ENCODE data around the gene NPAS3. TPM values are rescaled to one million over a fixed set of nuclear protein-coding genes. Genes with fewer than 3 reads are reported as not detected.

NPAS3 gene
- total RNA-seq, 2 donors from 2014 or later, result 0.33 to 0.78 TPM

DNA sequence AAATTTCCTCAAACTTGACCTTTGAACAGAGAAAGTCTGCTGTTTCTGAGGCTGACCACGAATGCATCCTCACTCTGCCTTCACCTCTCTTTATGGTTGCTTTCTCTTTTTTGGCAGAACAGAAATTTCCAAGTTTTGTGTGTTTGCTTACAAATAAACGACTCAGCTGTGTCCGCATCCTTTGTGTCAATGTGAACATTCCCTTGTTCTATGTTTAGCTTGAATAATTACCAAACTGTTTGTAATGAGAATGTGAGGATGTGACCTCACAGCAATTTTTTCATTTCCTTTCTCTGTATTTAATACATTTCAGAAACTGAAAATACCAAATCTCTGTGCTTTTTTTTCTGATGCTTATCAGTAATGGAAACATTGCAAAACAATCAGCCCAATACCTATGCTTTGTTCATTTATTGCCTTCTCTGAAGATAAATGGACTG, 601.3 kb downstream of the NPAS3 start:
- Histone ChIP-seq H3K4me3 (no peak overlapping the region), H3K27ac (no peak overlapping the region), H3K4me1 (no peaks in the 10 kb centered on the region), H3K27me3 (no peaks in the 10 kb centered on the region), H3K36me3 (replicated peaks in 1 of 2; ENCODE audit: insufficient read depth in 1 of 2, low read depth in 2 of 2) (no peaks in the 10 kb centered on the region), H3K9me3 (no peaks in the 10 kb centered on the region)
- intact Hi-C loops (cut with DNase I), result no loop called here
- ATAC-seq (no peak), DNase-seq (no peak)
- no peak for TF ChIP-seq CTCF (IDR thresholded peaks at IDR 0.05)
- TF ChIP-seq POLR2A (IDR thresholded peaks at IDR 0.05), result no peak
- WGBS, 2 donors, result 38 to 40% methylated on average over 3 of the region's 3 CpGs

DNA sequence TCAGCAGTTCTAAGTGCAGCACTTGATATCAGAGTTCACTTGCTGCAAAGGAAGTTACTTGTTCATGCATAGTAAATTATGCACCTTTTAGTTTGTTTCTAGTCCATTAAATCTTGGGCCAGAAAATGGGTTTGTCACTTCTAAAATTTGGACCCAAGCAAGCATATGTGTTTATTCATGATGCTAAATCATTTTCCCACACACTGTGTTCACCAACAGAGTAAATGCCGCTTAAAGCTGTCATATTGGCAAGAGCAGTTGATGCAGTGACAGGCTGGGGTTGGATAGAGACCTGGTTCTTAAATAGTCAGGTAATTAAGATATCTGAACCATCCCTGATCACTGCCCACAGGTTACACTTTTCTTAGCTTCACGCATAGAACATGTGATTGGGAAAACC, 602.5 kb downstream of the NPAS3 start:
- intact Hi-C loops (cut with DNase I), result no loop called here
- ATAC-seq, result no peak
- no peaks in the 10 kb centered on the region for H3K27me3 ChIP-seq
- TF ChIP-seq CTCF (IDR thresholded peaks at IDR 0.05) (no peak), POLR2A (IDR thresholded peaks at IDR 0.05) (no peak)
- H3K36me3 ChIP-seq (replicated peaks in 1 of 2; ENCODE audit: insufficient read depth in 1 of 2, low read depth in 2 of 2), result no peaks in the 10 kb centered on the region
- no peak for DNase-seq
- no peak overlapping the region for H3K4me3 ChIP-seq
- H3K27ac ChIP-seq, result no peak overlapping the region
- WGBS, 2 donors, result 88 to 95% methylated on average over 2 of the region's 2 CpGs
- H3K4me1 ChIP-seq, result no peaks in the 10 kb centered on the region
- no peaks in the 10 kb centered on the region for H3K9me3 ChIP-seq

DNA sequence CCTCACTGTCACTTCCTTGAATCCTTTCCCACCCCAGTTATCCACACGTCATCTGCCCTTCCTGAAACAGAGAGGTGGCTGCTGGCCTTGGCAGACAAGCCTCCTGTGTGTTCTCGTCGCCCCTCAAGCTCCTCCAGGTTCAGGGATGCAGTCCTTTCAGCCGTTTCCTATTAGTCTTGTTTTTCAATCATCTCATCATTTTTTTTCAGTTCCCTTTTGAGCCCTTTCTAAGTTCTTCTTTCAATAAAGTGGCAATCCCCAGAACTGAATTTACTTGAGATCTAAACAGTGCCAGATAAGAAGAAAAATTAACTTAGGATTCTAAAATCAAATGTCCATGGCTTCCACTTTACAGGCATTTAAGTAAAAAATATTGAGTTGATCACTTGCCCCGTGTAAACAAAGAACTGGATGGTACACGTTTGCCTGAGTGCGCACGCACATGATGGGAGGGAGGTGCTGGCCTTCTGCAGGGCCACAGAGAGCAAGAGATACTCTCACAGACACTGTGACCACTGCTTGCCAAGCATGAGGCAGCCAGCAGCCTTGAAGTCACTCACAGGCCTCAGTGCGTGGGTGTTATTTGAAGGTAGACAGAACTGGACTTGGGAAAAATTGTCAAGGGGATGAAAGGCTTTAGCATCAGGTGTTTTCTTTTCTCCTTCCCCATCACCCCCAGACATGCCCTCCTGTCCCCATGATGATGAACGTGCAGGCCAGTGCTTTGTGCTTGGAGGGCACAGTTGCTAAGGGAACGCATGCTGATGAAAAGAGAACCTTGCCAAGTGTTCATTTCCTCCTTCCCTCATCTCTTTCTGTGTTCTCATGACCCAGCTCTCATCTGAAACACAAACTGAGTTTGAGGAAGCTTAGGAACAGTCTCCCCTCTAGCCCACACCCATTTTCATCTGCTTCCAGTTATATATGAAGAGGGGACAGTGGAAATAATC, 603.9 kb downstream of the NPAS3 start:
- 65 to 71% methylated on average over 11 of the region's 11 CpGs for WGBS, 2 donors
- Histone ChIP-seq H3K27me3 (no peaks in the 10 kb centered on the region), H3K9me3 (no peaks in the 10 kb centered on the region), H3K27ac (no peak overlapping the region), H3K4me3 (no peak overlapping the region), H3K36me3 (replicated peaks in 1 of 2; ENCODE audit: insufficient read depth in 1 of 2, low read depth in 2 of 2) (no peaks in the 10 kb centered on the region), H3K4me1 (no peaks in the 10 kb centered on the region)
- intact Hi-C loops (cut with DNase I), result no loop called here
- no peak for DNase-seq
- ATAC-seq, result no peak
- TF ChIP-seq CTCF (IDR thresholded peaks at IDR 0.05), result no peak
- TF ChIP-seq POLR2A (IDR thresholded peaks at IDR 0.05), result no peak

DNA sequence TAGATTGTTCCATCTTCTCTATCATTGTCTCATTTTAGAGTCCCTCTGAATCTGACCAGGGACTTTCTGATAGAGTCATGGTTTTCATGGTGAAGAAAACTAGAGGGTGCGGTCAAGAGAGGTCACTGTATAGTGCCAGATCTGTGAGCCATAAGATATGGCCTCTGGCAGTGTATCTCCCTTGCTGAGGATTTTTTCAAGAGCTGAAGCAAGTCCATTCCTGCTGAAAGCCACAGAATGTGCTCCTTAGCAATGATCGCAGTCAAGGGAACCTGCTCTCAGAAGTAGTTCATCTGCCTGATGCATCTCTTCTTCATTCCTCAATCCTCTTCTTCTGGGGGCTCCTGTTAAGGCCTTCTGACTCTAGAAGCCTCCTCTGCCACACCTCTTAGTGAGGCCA, 607.0 kb downstream of the NPAS3 start:
- 93 to 95% methylated on average over 2 of the region's 2 CpGs for WGBS, 2 donors
- no peaks in the 10 kb centered on the region for H3K27me3 ChIP-seq
- DNase-seq (no peak), ATAC-seq (no peak)
- no peaks in the 10 kb centered on the region for H3K36me3 ChIP-seq (replicated peaks in 1 of 2; ENCODE audit: insufficient read depth in 1 of 2, low read depth in 2 of 2)
- TF ChIP-seq CTCF (IDR thresholded peaks at IDR 0.05), result no peak
- TF ChIP-seq POLR2A (IDR thresholded peaks at IDR 0.05), result no peak
- intact Hi-C loops (cut with DNase I), result no loop called here
- H3K4me1 ChIP-seq, result no peaks in the 10 kb centered on the region
- H3K27ac ChIP-seq, result no peak overlapping the region
- H3K4me3 ChIP-seq, result no peak overlapping the region
- no peaks in the 10 kb centered on the region for H3K9me3 ChIP-seq

DNA sequence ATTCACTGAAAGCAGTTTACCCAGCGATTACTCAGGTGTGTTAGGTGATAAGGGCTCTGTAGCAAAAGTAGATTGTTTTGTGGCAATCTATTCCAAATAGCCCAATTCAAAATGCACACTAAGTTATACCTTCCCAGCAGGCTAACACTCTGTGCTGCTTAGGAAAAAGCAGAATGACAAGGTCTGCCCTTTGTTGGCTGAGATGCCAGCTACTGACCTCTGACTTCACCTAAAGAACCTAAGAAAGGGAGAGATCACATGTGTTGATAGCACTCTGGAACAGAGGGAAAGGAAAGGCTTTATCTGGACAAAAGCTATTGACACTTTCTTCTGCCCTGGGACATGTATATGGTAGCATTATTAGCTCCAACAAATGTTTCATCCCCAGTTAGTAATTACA, 609.9 kb downstream of the NPAS3 start:
- H3K4me1 ChIP-seq, result no peaks in the 10 kb centered on the region
- intact Hi-C loops (cut with DNase I), result no loop called here
- H3K27ac ChIP-seq, result no peak overlapping the region
- 32 to 38% methylated on average over 1 of the region's 1 CpG for WGBS, 2 donors
- no peaks in the 10 kb centered on the region for H3K27me3 ChIP-seq
- no peaks in the 10 kb centered on the region for H3K9me3 ChIP-seq
- no peak for ATAC-seq
- TF ChIP-seq POLR2A (IDR thresholded peaks at IDR 0.05) (no peak), CTCF (IDR thresholded peaks at IDR 0.05) (no peak)
- H3K36me3 ChIP-seq (replicated peaks in 1 of 2; ENCODE audit: insufficient read depth in 1 of 2, low read depth in 2 of 2), result no peaks in the 10 kb centered on the region
- no peak for DNase-seq
- H3K4me3 ChIP-seq, result no peak overlapping the region
